Measurements from ENCODE around the gene MEF2C. TPM values are rescaled to one million over a fixed set of nuclear protein-coding genes. Genes with fewer than 3 reads are reported as not detected.

Gene MEF2C
- total RNA-seq, 1 donor from 2014 or later, result 51.4 TPM

GRCh38 chr5:88677943-88678769, 204.8 kb downstream of the MEF2C start:
- H3K4me1 ChIP-seq, result peaks cover 32% of the 10 kb centered on the region
- intact Hi-C loops (cut with DNase I), result no loop called here
- H3K36me3 ChIP-seq, result no peaks in the 10 kb centered on the region
- peaks cover 99% of the 10 kb centered on the region for H3K27me3 ChIP-seq
- H3K9me3 ChIP-seq, result no peaks in the 10 kb centered on the region
- DNase-seq (no peak), ATAC-seq (no peak)
- no peak for TF ChIP-seq CTCF (IDR thresholded peaks at IDR 0.05)
- no peak overlapping the region for H3K27ac ChIP-seq
- H3K4me3 ChIP-seq, result no peak overlapping the region

- Histone ChIP-seq H3K27me3 (peaks cover 99% of the 10 kb centered on the region), H3K36me3 (no peaks in the 10 kb centered on the region), H3K4me3 (no peak overlapping the region), H3K27ac (no peak overlapping the region), H3K4me1 (peaks cover 32% of the 10 kb centered on the region), H3K9me3 (no peaks in the 10 kb centered on the region)
- DNase-seq (no peak), ATAC-seq (no peak)
- no peak for TF ChIP-seq CTCF (IDR thresholded peaks at IDR 0.05)
- intact Hi-C loops (cut with DNase I), result no loop called here
Measured at GRCh38 chr5:88677376-88677895, 205.5 kb downstream of the MEF2C start.

GRCh38 chr5:88676637-88677375, 206.2 kb downstream of the MEF2C start:
- no peak for ATAC-seq
- Histone ChIP-seq H3K9me3 (no peaks in the 10 kb centered on the region), H3K27me3 (peaks cover 99% of the 10 kb centered on the region), H3K4me3 (no peak overlapping the region), H3K27ac (no peak overlapping the region), H3K4me1 (peaks cover 32% of the 10 kb centered on the region), H3K36me3 (no peaks in the 10 kb centered on the region)
- no peak for TF ChIP-seq CTCF (IDR thresholded peaks at IDR 0.05)
- intact Hi-C loops (cut with DNase I), result no loop called here
- no peak for DNase-seq

GRCh38 chr5:88675708-88676636, 207.0 kb downstream of the MEF2C start:
- H3K36me3 ChIP-seq, result no peaks in the 10 kb centered on the region
- intact Hi-C loops (cut with DNase I), result no loop called here
- peak; percentile 34 for ATAC-seq
- peaks cover 32% of the 10 kb centered on the region for H3K4me1 ChIP-seq
- no peak overlapping the region for H3K27ac ChIP-seq
- H3K9me3 ChIP-seq, result no peaks in the 10 kb centered on the region
- H3K27me3 ChIP-seq, result peaks cover 99% of the 10 kb centered on the region
- no peak for TF ChIP-seq CTCF (IDR thresholded peaks at IDR 0.05)
- peak overlapping the region; percentile 45 for H3K4me3 ChIP-seq
- peak; percentile 66 for DNase-seq

- no peaks in the 10 kb centered on the region for H3K36me3 ChIP-seq
- no peak overlapping the region for H3K27ac ChIP-seq
- H3K4me1 ChIP-seq, result peaks cover 26% of the 10 kb centered on the region
- no peak for DNase-seq
- no peaks in the 10 kb centered on the region for H3K9me3 ChIP-seq
- H3K4me3 ChIP-seq, result peak overlapping the region; percentile 45
- intact Hi-C loops (cut with DNase I), result no loop called here
- TF ChIP-seq CTCF (IDR thresholded peaks at IDR 0.05), result no peak
- ATAC-seq, result peak; percentile 26
- peaks cover 99% of the 10 kb centered on the region for H3K27me3 ChIP-seq
Measured at GRCh38 chr5:88675168-88675707, 207.7 kb downstream of the MEF2C start.

All from upper lobe of right lung (tissue), 1 donor.